Duodenal mucosa (tissue), 2 donors: ENCODE results near the gene WDR36.
"Not testable (repeated sequence)": the region's sequence is repeated elsewhere in the genome, so short reads cannot be mapped to it uniquely, and the experiment has no call there.

Experiments used
- H3K27ac ChIP-seq: one replicate; pipeline ENCODE4 v1.7.0; 2013; ENCODE audit warnings: low read depth, low read length
- H3K27me3 ChIP-seq, 2 donors: one replicate each; pipeline ENCODE4 v1.7.0; 2013; ENCODE audit warnings: low read length in 2 of 2, control low read depth in 1 of 2; ENCODE audit not compliant: insufficient read depth in 2 of 2, control insufficient read depth in 1 of 2
- H3K36me3 ChIP-seq, 2 donors: one replicate each; pipeline ENCODE4 v1.7.0; 2013; ENCODE audit warnings: low read length in 2 of 2, control low read depth in 1 of 2; ENCODE audit not compliant: insufficient read depth in 2 of 2, control insufficient read depth in 1 of 2
- H3K4me1 ChIP-seq, 2 donors: one replicate each; pipeline ENCODE4 v1.7.0; 2013; ENCODE audit warnings: low read length in 2 of 2, control low read depth in 1 of 2; ENCODE audit not compliant: insufficient read depth in 2 of 2, control insufficient read depth in 1 of 2
- H3K4me3 ChIP-seq, 2 donors: one replicate each; pipeline ENCODE4 v1.7.0; 2013; ENCODE audit warnings: low read length in 2 of 2, low read depth in 1 of 2
- H3K9ac ChIP-seq, 2 donors: one replicate each; pipeline ENCODE4 v1.7.0; 2013; ENCODE audit warnings: low read length in 2 of 2, low read depth in 1 of 2
- H3K9me3 ChIP-seq, 2 donors: one replicate each; pipeline ENCODE4 v1.7.0; 2013; ENCODE audit warnings: low read length in 2 of 2, control low read depth in 1 of 2; ENCODE audit not compliant: control insufficient read depth in 1 of 2

WDR36 gene

DNA sequence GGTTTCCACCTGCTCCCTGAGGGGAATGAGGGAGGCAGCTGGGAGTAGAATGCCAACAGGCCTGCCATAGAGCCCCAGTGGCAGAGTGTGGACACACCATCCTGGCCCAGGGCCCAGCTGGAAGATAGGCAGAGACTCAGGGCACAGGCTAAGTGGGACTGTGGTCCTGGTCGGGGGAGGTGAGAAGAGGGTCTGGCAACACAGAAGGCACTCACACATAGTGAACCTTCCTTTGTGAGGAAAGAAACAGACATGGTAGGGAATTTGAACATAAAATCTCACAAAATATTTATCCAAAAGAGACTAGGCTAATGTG, 41.2 kb downstream of the WDR36 start:
- H3K27me3 ChIP-seq, result no peaks in the 10 kb centered on the region
- H3K4me3 ChIP-seq, result no peak overlapping the region
- H3K4me1 ChIP-seq, result no peaks in the 10 kb centered on the region
- no peak overlapping the region for H3K9ac ChIP-seq
- H3K9me3 ChIP-seq, result no peaks in the 10 kb centered on the region
- no peak overlapping the region for H3K27ac ChIP-seq
- no peaks in the 10 kb centered on the region for H3K36me3 ChIP-seq

DNA sequence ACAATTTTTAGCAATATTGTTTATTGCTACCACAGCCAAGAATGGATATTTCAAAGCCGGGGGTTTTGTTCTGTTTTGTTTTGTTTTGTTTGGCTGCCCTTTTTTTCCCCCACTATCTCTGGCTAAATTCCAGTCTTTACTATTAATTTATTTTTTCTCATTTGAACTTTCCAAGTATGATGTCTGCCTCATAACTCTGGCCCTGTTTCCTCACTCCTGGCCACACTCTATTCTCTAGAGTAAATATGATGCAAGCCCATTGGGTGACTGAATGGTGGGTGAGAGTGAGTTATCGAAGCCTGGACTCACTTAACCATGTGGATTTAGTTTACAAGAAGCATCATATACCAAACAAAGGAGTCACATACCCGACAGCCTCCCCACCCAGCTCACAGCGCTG, 41.9 kb downstream of the WDR36 start:
- H3K4me1 ChIP-seq, result no peaks in the 10 kb centered on the region
- no peaks in the 10 kb centered on the region for H3K36me3 ChIP-seq
- no peak overlapping the region for H3K9ac ChIP-seq
- H3K27ac ChIP-seq, result no peak overlapping the region
- H3K4me3 ChIP-seq, result no peak overlapping the region
- no peaks in the 10 kb centered on the region for H3K9me3 ChIP-seq
- no peaks in the 10 kb centered on the region for H3K27me3 ChIP-seq

DNA sequence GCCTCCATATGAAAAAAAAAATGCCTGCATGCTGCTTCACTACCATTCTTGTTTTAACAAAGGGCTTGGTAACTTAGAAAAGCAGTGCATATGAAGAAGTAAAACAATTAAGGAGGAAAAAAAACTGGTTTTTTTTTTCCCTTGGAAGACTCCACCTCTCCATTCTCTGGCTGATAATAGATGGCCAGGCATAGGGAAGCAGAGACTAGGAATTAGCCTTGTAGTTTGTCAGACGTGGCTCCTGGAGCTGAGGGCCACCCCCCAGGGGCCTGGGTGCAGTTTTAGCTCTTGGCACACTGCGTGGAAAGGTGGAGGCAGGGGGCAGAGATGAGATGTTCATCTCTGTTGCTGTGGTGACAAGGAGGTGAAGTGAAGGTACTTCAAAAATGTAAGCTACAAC, 42.7 kb downstream of the WDR36 start:
- H3K4me3 ChIP-seq, result no peak overlapping the region
- no peak overlapping the region for H3K9ac ChIP-seq
- no peaks in the 10 kb centered on the region for H3K27me3 ChIP-seq
- H3K4me1 ChIP-seq, result no peaks in the 10 kb centered on the region
- no peaks in the 10 kb centered on the region for H3K36me3 ChIP-seq
- no peak overlapping the region for H3K27ac ChIP-seq
- no peaks in the 10 kb centered on the region for H3K9me3 ChIP-seq

DNA sequence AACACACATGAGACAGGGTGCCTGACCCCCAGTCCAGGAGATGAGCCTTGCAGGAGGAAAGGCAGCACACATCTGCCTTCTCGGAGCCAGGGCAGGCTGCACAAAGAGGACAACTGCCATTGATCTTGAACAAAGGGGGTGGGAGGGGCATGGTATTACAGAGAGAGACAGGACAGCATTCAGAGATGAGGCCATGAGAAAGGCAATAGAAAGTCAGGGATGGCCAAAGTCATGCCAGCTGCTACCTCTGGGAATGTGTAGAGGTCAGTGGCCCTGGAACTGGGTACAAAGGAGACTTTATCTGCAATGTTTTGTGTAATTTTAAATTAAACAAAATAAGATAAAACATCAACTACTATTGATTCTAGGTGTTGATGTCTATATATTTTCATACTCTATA, 43.2 kb downstream of the WDR36 start:
- Histone ChIP-seq H3K27ac (no peak overlapping the region), H3K9me3 (no peaks in the 10 kb centered on the region), H3K4me1 (no peaks in the 10 kb centered on the region), H3K36me3 (no peaks in the 10 kb centered on the region), H3K4me3 (no peak overlapping the region), H3K27me3 (no peaks in the 10 kb centered on the region), H3K9ac (no peak overlapping the region)

DNA sequence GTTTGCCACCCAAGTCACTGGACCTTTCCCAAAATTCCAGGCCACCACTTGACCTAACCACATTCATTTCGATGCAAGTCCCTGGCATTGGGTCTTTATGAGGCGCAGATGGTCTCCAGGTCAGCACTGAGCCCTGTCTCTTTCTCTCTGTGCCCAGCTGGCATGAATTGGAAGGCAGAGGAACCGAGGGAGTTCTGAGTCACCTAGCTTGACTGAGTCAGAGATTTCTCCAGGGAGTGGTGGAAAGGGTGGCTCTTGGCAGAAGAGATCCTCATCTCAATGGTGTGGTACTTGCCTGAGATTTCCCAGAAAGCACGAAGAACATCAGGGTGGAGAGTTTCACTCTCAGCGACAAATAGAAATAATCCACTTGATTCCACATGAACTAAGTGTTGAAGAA, 43.8 kb downstream of the WDR36 start:
- Histone ChIP-seq H3K4me1 (no peaks in the 10 kb centered on the region), H3K36me3 (no peaks in the 10 kb centered on the region), H3K4me3 (no peak overlapping the region), H3K9ac (no peak overlapping the region), H3K27ac (no peak overlapping the region), H3K9me3 (no peaks in the 10 kb centered on the region), H3K27me3 (no peaks in the 10 kb centered on the region)

DNA sequence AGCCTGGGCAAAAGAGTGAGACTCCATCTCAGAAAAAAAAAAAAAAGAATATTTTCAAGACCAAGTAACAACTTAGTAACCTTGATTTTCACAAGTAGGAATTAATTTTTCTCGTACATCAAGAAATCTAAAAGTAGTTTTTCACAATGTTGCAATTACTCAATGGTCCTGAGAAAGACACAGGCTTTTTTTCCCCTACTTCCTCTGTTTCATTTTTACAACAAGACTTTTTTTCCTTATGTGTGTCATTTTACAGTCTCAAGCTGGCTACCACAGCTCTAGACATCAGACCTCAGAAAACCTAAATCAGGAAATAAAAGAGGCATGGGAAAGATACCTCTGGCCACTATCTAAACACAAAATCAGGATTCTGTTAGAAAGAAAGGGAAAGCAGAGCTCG, 45.9 kb downstream of the WDR36 start:
- Histone ChIP-seq H3K4me3 (no peak overlapping the region), H3K27me3 (no peaks in the 10 kb centered on the region), H3K4me1 (no peaks in the 10 kb centered on the region), H3K9me3 (no peaks in the 10 kb centered on the region), H3K36me3 (no peaks in the 10 kb centered on the region), H3K27ac (no peak overlapping the region), H3K9ac (no peak overlapping the region)

DNA sequence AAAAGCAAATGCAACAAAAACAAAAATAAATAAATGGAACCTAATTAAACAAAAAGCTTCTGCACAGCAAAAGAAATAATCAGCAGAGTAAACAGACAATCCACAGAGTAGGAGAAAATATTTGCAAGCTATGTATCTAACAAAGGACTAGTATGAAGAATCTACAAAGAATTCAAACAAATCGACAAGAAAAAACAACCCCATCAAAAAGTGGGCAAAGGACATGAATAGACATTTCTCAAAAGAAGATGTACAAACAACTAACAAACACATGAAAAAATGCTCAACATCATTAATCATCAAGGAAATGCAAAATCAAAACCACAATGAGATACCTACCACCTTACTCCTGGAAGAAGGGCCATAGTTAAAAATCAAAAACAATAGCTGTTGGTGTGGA, 49.3 kb downstream of the WDR36 start:
- H3K4me3 ChIP-seq, H3K27me3 ChIP-seq, H3K27ac ChIP-seq, H3K9me3 ChIP-seq, H3K36me3 ChIP-seq, H3K9ac ChIP-seq, H3K4me1 ChIP-seq: not testable (repeated sequence)

DNA sequence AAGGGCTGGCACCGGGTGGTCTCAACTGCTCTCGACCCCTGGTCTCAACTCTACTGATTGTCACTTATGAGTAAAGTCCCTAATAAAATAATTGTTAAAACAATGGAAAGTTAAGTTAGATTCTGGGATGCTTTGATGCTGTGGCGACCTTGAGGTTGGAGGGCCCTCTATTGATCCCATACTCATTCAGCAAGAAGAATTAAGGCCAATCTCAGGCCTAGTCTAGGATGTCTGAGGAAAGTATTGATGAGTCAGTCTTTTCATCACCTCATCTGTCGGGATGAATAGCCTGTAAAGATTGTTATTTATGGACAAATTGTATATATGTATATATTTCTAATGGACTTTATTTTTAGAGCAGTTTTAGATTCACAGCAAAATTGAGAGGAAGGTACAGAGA, 50.8 kb downstream of the WDR36 start:
- H3K27me3 ChIP-seq, result no peaks in the 10 kb centered on the region
- H3K4me3 ChIP-seq, result no peak overlapping the region
- H3K9ac ChIP-seq, result no peak overlapping the region
- no peaks in the 10 kb centered on the region for H3K4me1 ChIP-seq
- H3K9me3 ChIP-seq, result no peaks in the 10 kb centered on the region
- no peaks in the 10 kb centered on the region for H3K36me3 ChIP-seq
- H3K27ac ChIP-seq, result no peak overlapping the region

DNA sequence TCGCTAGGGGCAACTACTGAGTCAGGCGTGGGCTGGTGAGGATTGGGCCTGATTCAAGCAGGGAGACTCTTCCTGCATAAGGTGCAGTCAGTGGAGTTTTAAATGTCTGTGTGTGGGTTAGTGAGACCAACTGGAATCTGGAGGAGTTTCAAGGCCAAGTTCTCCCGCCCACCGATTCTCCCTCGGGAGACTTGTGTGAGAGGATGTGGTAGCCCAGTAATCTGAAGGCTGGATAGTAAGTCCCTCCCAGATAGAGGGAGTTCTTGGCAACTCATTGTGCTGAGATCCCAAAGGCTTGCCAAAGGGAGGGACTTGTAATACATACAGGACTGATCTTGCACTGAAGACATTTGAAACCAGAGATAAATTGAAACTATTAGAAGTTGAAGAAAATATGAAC, 51.8 kb downstream of the WDR36 start:
- H3K36me3 ChIP-seq, result no peaks in the 10 kb centered on the region
- no peak overlapping the region for H3K27ac ChIP-seq
- no peak overlapping the region for H3K4me3 ChIP-seq
- no peak overlapping the region for H3K9ac ChIP-seq
- H3K9me3 ChIP-seq, result no peaks in the 10 kb centered on the region
- no peaks in the 10 kb centered on the region for H3K27me3 ChIP-seq
- no peaks in the 10 kb centered on the region for H3K4me1 ChIP-seq

DNA sequence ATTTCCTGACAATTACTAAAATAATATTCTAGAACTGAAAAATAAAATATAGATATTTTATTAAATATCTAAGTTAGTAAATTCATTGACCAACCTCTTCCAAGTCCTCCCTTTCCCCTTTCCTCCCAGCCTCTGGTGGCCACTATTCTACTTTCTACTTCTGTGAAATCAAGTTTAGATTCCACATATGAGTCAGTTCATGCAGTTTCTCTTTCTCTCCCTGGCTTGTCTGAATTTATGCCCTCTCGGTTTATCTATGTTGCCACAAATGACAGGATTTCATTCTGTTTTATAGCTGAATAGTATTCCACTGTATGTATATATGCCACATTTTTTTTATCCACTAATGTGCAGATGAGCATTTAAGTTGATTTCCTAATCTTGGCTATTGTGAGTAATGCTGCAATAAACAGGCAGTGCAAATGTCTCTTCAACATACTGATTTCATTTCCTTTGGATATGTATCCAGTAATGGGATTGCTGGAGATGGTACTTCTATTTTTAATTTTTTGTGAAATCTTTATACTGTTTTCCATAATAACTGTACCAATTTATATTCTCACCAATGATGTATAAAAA, 52.3 kb downstream of the WDR36 start:
- H3K9ac ChIP-seq, result no peak overlapping the region
- no peaks in the 10 kb centered on the region for H3K9me3 ChIP-seq
- H3K4me3 ChIP-seq, result no peak overlapping the region
- H3K27me3 ChIP-seq, result no peaks in the 10 kb centered on the region
- H3K36me3 ChIP-seq, result no peaks in the 10 kb centered on the region
- no peak overlapping the region for H3K27ac ChIP-seq
- no peaks in the 10 kb centered on the region for H3K4me1 ChIP-seq

DNA sequence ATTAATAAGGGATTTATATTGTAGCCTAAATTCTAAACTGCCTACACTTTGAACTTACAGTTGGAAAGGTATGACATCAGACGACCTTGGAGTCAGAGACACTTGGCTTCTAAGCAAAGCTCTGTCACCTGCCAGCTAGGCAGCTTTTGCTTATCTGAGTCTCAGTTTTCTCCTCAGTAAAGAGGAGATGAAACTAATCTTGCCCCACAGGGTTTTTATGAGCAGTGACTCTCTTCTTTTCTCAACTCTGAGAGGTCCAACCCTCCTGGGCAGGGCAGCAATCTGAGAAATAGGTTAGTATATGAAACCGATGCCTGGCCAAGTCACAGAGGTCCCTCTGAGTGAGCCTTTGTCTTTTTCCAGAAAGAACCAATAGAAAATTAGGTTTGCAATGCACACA, 53.9 kb downstream of the WDR36 start:
- Histone ChIP-seq H3K27ac (no peak overlapping the region), H3K27me3 (no peaks in the 10 kb centered on the region), H3K36me3 (no peaks in the 10 kb centered on the region), H3K4me1 (no peaks in the 10 kb centered on the region), H3K9ac (no peak overlapping the region), H3K4me3 (no peak overlapping the region), H3K9me3 (no peaks in the 10 kb centered on the region)
